ENCODE data around the gene SPATA31A7. TPM values are rescaled to one million over a fixed set of nuclear protein-coding genes. Genes with fewer than 3 reads are reported as not detected.
"Not testable (repeated sequence)": the region's sequence is repeated elsewhere in the genome, so short reads cannot be mapped to it uniquely, and the experiment has no call there.

SPATA31A7 gene
- total RNA-seq = not detected
- not detected for polyA plus RNA-seq
- long read RNA-seq, donor 1 = 0 reads
- long read RNA-seq, donor 2 = 0 reads
- long read RNA-seq, donor 3 = 0 reads

- H3K36me3 ChIP-seq; H3K9me3 ChIP-seq; H3K27me3 ChIP-seq; intact Hi-C loops (cut with DNase I); H3K4me3 ChIP-seq; DNase-seq; H3K4me1 ChIP-seq; ATAC-seq; H3K27ac ChIP-seq: not testable (repeated sequence)
- WGBS, 4 donors = no CpG with 5 or more reads among the region's 7 CpGs
Observed at GRCh38 chr9:61189736-61190135, at the start of gene SPATA31A7. TSS of gene SPATA31A7 (plus strand) at chr9:61190036. CDS start at chr9:61190065, 29 bp downstream.

- H3K36me3 ChIP-seq; H3K4me3 ChIP-seq; ATAC-seq; DNase-seq; H3K27ac ChIP-seq; H3K4me1 ChIP-seq; H3K9me3 ChIP-seq; H3K27me3 ChIP-seq; intact Hi-C loops (cut with DNase I): not testable (repeated sequence)
- 79 to 85% methylated on average over 3 of the region's 4 CpGs; no CpG with 5 or more reads in 2 of the 4 donors for WGBS, 4 donors
Observed at GRCh38 chr9:61226438-61226837, 36.6 kb downstream of the SPATA31A7 start.

All from heart left ventricle (tissue), 16 donors.